G401 (cell line): Measurements from ENCODE around the gene CNTNAP5. TPM values are rescaled to one million over a fixed set of nuclear protein-coding genes. Genes with fewer than 3 reads are reported as not detected.

Experiments
- DNase-seq: peaks from one replicate; pipeline ENCODE4 v3.0.0-alpha.2; 2015; ENCODE audit warnings: low spot score
- in situ Hi-C: cut with HindIII; loops from 2 replicates; pipeline ENCODE4 v1.10.0; 2016; ENCODE audit warnings: low sequenced_read_pairs, mixed read lengths
- total RNA-seq: library from RNA; depleted of rRNA; stranded (reverse); fragments of >200 nt; shearing (Covaris generic); gene quantifications from 2 replicates; pipeline ENCODE4 v1.2.3, GENCODE V29; 2014

The CNTNAP5 gene
- total RNA-seq, 1 experiment from 2014 or later = not detected

GRCh38 chr2:124309563-124310138, 284.6 kb downstream of the CNTNAP5 start:
- no peak for DNase-seq
- in situ Hi-C loops = no loop called here

- DNase-seq = no peak
- in situ Hi-C loops = no loop called here
These were observed 285.6 kb downstream of the CNTNAP5 start for GRCh38 chr2:124310671-124311070.

- in situ Hi-C loops = no loop called here
- no peak for DNase-seq
These were observed 289.0 kb downstream of the CNTNAP5 start for GRCh38 chr2:124314084-124314483.

- in situ Hi-C loops = no loop called here
- DNase-seq = no peak
These were observed 290.3 kb downstream of the CNTNAP5 start for GRCh38 chr2:124315221-124315880.

- DNase-seq = no peak
- in situ Hi-C loops = no loop called here
These were observed 291.0 kb downstream of the CNTNAP5 start for GRCh38 chr2:124316133-124316532.

- in situ Hi-C loops = no loop called here
- DNase-seq = no peak
These were observed 292.0 kb downstream of the CNTNAP5 start for GRCh38 chr2:124316881-124317605.

- in situ Hi-C loops = no loop called here
These were observed 292.5 kb downstream of the CNTNAP5 start for GRCh38 chr2:124317628-124318027.

GRCh38 chr2:124318913-124319312, 293.8 kb downstream of the CNTNAP5 start:
- in situ Hi-C loops = no loop called here
- peak; percentile 1 for DNase-seq

More at GRCh38 chr2:124317628-124318027, 292.5 kb downstream of the CNTNAP5 start:
- no peak for DNase-seq

GRCh38 chr2:124319577-124319976, 294.5 kb downstream of the CNTNAP5 start:
- in situ Hi-C loops = no loop called here

GRCh38 chr2:124320051-124320688, 295.1 kb downstream of the CNTNAP5 start:
- no peak for DNase-seq
- in situ Hi-C loops = no loop called here

More at GRCh38 chr2:124319577-124319976, 294.5 kb downstream of the CNTNAP5 start:
- no peak for DNase-seq

- in situ Hi-C loops = no loop called here
- DNase-seq = no peak
These were observed 298.2 kb downstream of the CNTNAP5 start for GRCh38 chr2:124323321-124323720.

- no peak for DNase-seq
- in situ Hi-C loops = no loop called here
These were observed 300.8 kb downstream of the CNTNAP5 start for GRCh38 chr2:124325667-124326440.

GRCh38 chr2:124327303-124327702, 302.2 kb downstream of the CNTNAP5 start:
- no peak for DNase-seq
- in situ Hi-C loops = no loop called here

GRCh38 chr2:124328397-124328796, 303.3 kb downstream of the CNTNAP5 start:
- DNase-seq = no peak
- in situ Hi-C loops = no loop called here

GRCh38 chr2:124333784-124334183, 308.7 kb downstream of the CNTNAP5 start:
- in situ Hi-C loops = no loop called here
- DNase-seq = no peak

GRCh38 chr2:124335058-124335457, 310.0 kb downstream of the CNTNAP5 start:
- no peak for DNase-seq
- in situ Hi-C loops = no loop called here

- DNase-seq = no peak
- in situ Hi-C loops = no loop called here
These were observed 314.6 kb downstream of the CNTNAP5 start for GRCh38 chr2:124339709-124340108.

GRCh38 chr2:124343827-124344498, 318.9 kb downstream of the CNTNAP5 start:
- in situ Hi-C loops = no loop called here
- no peak for DNase-seq

GRCh38 chr2:124347209-124347608, 322.1 kb downstream of the CNTNAP5 start:
- no peak for DNase-seq
- in situ Hi-C loops = no loop called here
